HEK293 (cell line): Measurements from ENCODE around the gene MRPL19.

Experiments used
- CTCF ChIP-seq: fragments of 450-650 bp; formaldehyde crosslinking; IDR thresholded peaks from 2 replicates; pipeline ENCODE4 v1.5.1; 2016; ENCODE audit warnings: missing biosample characterization, missing genetic modification characterization
- FEZF1 ChIP-seq: fragments of 450-650 bp; formaldehyde crosslinking; IDR thresholded peaks from 2 replicates; pipeline ENCODE4 v1.5.1; 2016; ENCODE audit warnings: missing biosample characterization, missing genetic modification characterization
- GLIS2 ChIP-seq: fragments of 450-650 bp; formaldehyde crosslinking; IDR thresholded peaks from 2 replicates; pipeline ENCODE4 v1.5.1; 2016; ENCODE audit warnings: missing biosample characterization, missing genetic modification characterization
- KLF16 ChIP-seq: fragments of 450-650 bp; formaldehyde crosslinking; IDR thresholded peaks from 2 replicates; pipeline ENCODE4 v1.5.1; 2017; ENCODE audit warnings: missing biosample characterization, missing genetic modification characterization
- MZF1 ChIP-seq: fragments of 450-650 bp; formaldehyde crosslinking; IDR thresholded peaks from 2 replicates; pipeline ENCODE4 v1.5.1; 2017; ENCODE audit warnings: missing biosample characterization, missing genetic modification characterization, borderline replicate concordance
- REST ChIP-seq: fragments of 450-650 bp; formaldehyde crosslinking; IDR thresholded peaks from 2 replicates; pipeline ENCODE4 v1.5.1; 2016; ENCODE audit warnings: missing biosample characterization, missing genetic modification characterization
- SCRT1 ChIP-seq: fragments of 450-650 bp; formaldehyde crosslinking; IDR thresholded peaks from 2 replicates; pipeline ENCODE4 v1.5.1; 2016; ENCODE audit warnings: missing biosample characterization, missing genetic modification characterization, borderline replicate concordance
- SETDB1 ChIP-seq: IDR thresholded peaks from one replicate; pipeline ENCODE4 v1.6.1; 2017; ENCODE audit warnings: mild to moderate bottlenecking, low read length, moderate library complexity, mixed read lengths; ENCODE audit not compliant: insufficient read length
- SP2 ChIP-seq: fragments of 450-650 bp; formaldehyde crosslinking; IDR thresholded peaks from 2 replicates; pipeline ENCODE4 v1.5.1; 2016; ENCODE audit warnings: missing biosample characterization, missing genetic modification characterization
- SP7 ChIP-seq: fragments of 450-650 bp; formaldehyde crosslinking; IDR thresholded peaks from 2 replicates; pipeline ENCODE4 v1.5.1; 2016; ENCODE audit warnings: missing biosample characterization, missing genetic modification characterization
- YY1 ChIP-seq: fragments of 450-650 bp; formaldehyde crosslinking; IDR thresholded peaks from 2 replicates; pipeline ENCODE4 v1.5.1; 2018; ENCODE audit warnings: missing biosample characterization, missing genetic modification characterization
- ZBTB1 ChIP-seq: fragments of 450-650 bp; formaldehyde crosslinking; IDR thresholded peaks from 2 replicates; pipeline ENCODE4 v1.5.1; 2016; ENCODE audit warnings: missing biosample characterization, missing genetic modification characterization
- ZBTB6 ChIP-seq: fragments of 450-650 bp; formaldehyde crosslinking; IDR thresholded peaks from 2 replicates; pipeline ENCODE4 v1.5.1; 2017; ENCODE audit warnings: missing biosample characterization, missing genetic modification characterization
- ZFHX2 ChIP-seq: fragments of 450-650 bp; formaldehyde crosslinking; conservative IDR thresholded peaks from 2 replicates; pipeline ENCODE4 v1.5.1; 2016; ENCODE audit warnings: missing biosample characterization, missing genetic modification characterization
- ZFP37 ChIP-seq: fragments of 450-650 bp; formaldehyde crosslinking; IDR thresholded peaks from 2 replicates; pipeline ENCODE4 v1.5.1; 2016; ENCODE audit warnings: missing biosample characterization, missing genetic modification characterization
- ZIC2 ChIP-seq: fragments of 450-650 bp; formaldehyde crosslinking; IDR thresholded peaks from 2 replicates; pipeline ENCODE4 v1.5.1; 2016; ENCODE audit warnings: missing biosample characterization, missing genetic modification characterization
- ZNF114 ChIP-seq: fragments of 450-650 bp; formaldehyde crosslinking; IDR thresholded peaks from 2 replicates; pipeline ENCODE4 v1.5.0; 2017; ENCODE audit warnings: missing biosample characterization, missing genetic modification characterization
- ZNF121 ChIP-seq: fragments of 450-650 bp; formaldehyde crosslinking; IDR thresholded peaks from 2 replicates; pipeline ENCODE4 v1.5.1; 2016; ENCODE audit warnings: missing biosample characterization, missing genetic modification characterization
- ZNF133 ChIP-seq: fragments of 450-650 bp; formaldehyde crosslinking; IDR thresholded peaks from 2 replicates; pipeline ENCODE4 v1.5.1; 2016; ENCODE audit warnings: missing biosample characterization, missing genetic modification characterization
- ZNF140 ChIP-seq: fragments of 450-650 bp; formaldehyde crosslinking; IDR thresholded peaks from 2 replicates; pipeline ENCODE4 v1.5.1; 2016; ENCODE audit warnings: missing biosample characterization, missing genetic modification characterization
- ZNF23 ChIP-seq: fragments of 450-650 bp; formaldehyde crosslinking; IDR thresholded peaks from 2 replicates; pipeline ENCODE4 v1.5.1; 2016; ENCODE audit warnings: missing biosample characterization, missing genetic modification characterization, borderline replicate concordance
- ZNF324 ChIP-seq: fragments of 450-650 bp; formaldehyde crosslinking; IDR thresholded peaks from 2 replicates; pipeline ENCODE4 v1.5.1; 2016; ENCODE audit warnings: missing biosample characterization, missing genetic modification characterization
- ZNF341 ChIP-seq: fragments of 450-650 bp; formaldehyde crosslinking; IDR thresholded peaks from 2 replicates; pipeline ENCODE4; 2016; ENCODE audit warnings: low read depth, missing biosample characterization, missing genetic modification characterization
- ZNF37A ChIP-seq: fragments of 450-650 bp; IDR thresholded peaks from 2 replicates; pipeline ENCODE4 v1.5.1; 2018; ENCODE audit warnings: missing biosample characterization, missing genetic modification characterization
- ZNF416 ChIP-seq: fragments of 450-650 bp; formaldehyde crosslinking; IDR thresholded peaks from 2 replicates; pipeline ENCODE4 v1.5.1; 2016; ENCODE audit warnings: missing biosample characterization, missing genetic modification characterization
- ZNF48 ChIP-seq: fragments of 450-650 bp; formaldehyde crosslinking; IDR thresholded peaks from 2 replicates; pipeline ENCODE4 v1.5.1; 2016; ENCODE audit warnings: missing biosample characterization, missing genetic modification characterization
- ZNF488 ChIP-seq: fragments of 450-650 bp; formaldehyde crosslinking; IDR thresholded peaks from 2 replicates; pipeline ENCODE4 v1.5.1; 2016; ENCODE audit warnings: missing biosample characterization, missing genetic modification characterization
- ZNF596 ChIP-seq: fragments of 450-650 bp; IDR thresholded peaks from 2 replicates; pipeline ENCODE4 v1.5.0; 2018; ENCODE audit warnings: missing biosample characterization, mild to moderate bottlenecking, missing genetic modification characterization, moderate library complexity
- ZNF624 ChIP-seq: fragments of 450-650 bp; formaldehyde crosslinking; IDR thresholded peaks from 2 replicates; pipeline ENCODE4 v1.5.1; 2017; ENCODE audit warnings: missing biosample characterization, missing genetic modification characterization
- ZNF626 ChIP-seq: fragments of 450-650 bp; sonication (Bioruptor Pico); formaldehyde crosslinking; IDR thresholded peaks from 2 replicates; pipeline ENCODE4 v1.5.1; 2018; ENCODE audit warnings: missing biosample characterization, missing genetic modification characterization, inconsistent platforms
- ZNF768 ChIP-seq: fragments of 450-650 bp; formaldehyde crosslinking; IDR thresholded peaks from 2 replicates; pipeline ENCODE4 v1.5.1; 2018; ENCODE audit warnings: missing biosample characterization, mild to moderate bottlenecking, missing genetic modification characterization
- ZNF777 ChIP-seq: fragments of 450-650 bp; formaldehyde crosslinking; IDR thresholded peaks from 2 replicates; pipeline ENCODE4 v1.5.1; 2017; ENCODE audit warnings: missing biosample characterization, missing genetic modification characterization, borderline replicate concordance
- ZSCAN4 ChIP-seq: fragments of 450-650 bp; formaldehyde crosslinking; IDR thresholded peaks from 2 replicates; pipeline ENCODE4 v1.5.1; 2017; ENCODE audit warnings: missing biosample characterization, missing genetic modification characterization
- ZXDB ChIP-seq: fragments of 450-650 bp; formaldehyde crosslinking; IDR thresholded peaks from 2 replicates; pipeline ENCODE4 v1.5.1; 2016; ENCODE audit warnings: missing biosample characterization, missing genetic modification characterization

The MRPL19 gene

GRCh38 chr2:75710577-75711253 is 64.1 kb downstream of the MRPL19 start, which contains the start of gene GCFC2 (continued):
- TF ChIP-seq ZNF121 (tag by site-specific recombination) (no peak), ZNF133 (tag by site-specific recombination) (no peak), ZBTB6 (tag by site-specific recombination) (no peak), GLIS2 (tag by site-specific recombination) (peak; percentile 98), ZNF114 (no peak), YY1 (peak; percentile 82), ZNF48 (no peak), ZNF488 (tag by site-specific recombination) (no peak), SP7 (tag by site-specific recombination) (peak; percentile 64), ZNF626 (tag by site-specific recombination) (no peak), ZNF23 (tag by site-specific recombination) (no peak), ZBTB1 (tag by site-specific recombination) (no peak), ZNF596 (tag by site-specific recombination) (no peak), REST (tag by site-specific recombination) (0 out of 2 replicates have a peak, but pooled peaks have one; percentile 10), ZXDB (tag by site-specific recombination) (peak; percentile 69), ZNF140 (tag by site-specific recombination) (no peak), ZFHX2 (tag by site-specific recombination) (peak; percentile 26; the same call in 1 of the 2 replicates), ZNF777 (tag by site-specific recombination) (no peak), ZFP37 (tag by site-specific recombination) (peak; percentile 61), ZSCAN4 (tag by site-specific recombination) (no peak), ZNF768 (tag by site-specific recombination) (peak; percentile 14; the same call in 1 of the 2 replicates), ZNF324 (tag by site-specific recombination) (no peak), SCRT1 (no peak), FEZF1 (tag by site-specific recombination) (no peak), SP2 (peak; percentile 57; the same call in 1 of the 2 replicates), KLF16 (tag by site-specific recombination) (no peak), ZNF37A (no peak), ZIC2 (peak; percentile 62), ZNF624 (no peak), CTCF (tag by site-specific recombination) (peak; percentile 89), ZNF416 (no peak), SETDB1 (peak; percentile 13), MZF1 (0 out of 2 replicates have a peak, but pooled peaks have one; percentile 32), ZNF341 (peak; percentile 67)
